Peyer's patch (tissue), 4 donors: Measurements from ENCODE around the gene PCBP2. TPM values are rescaled to one million over a fixed set of nuclear protein-coding genes. Genes with fewer than 3 reads are reported as not detected.
"Not testable (repeated sequence)": the region's sequence is repeated elsewhere in the genome, so short reads cannot be mapped to it uniquely, and the experiment has no call there.

Experiments
- DNase-seq, 3 donors: peaks; one replicate each; pipeline ENCODE4 v3.0.0-alpha.2; 2017 to 2019
- H3K27ac ChIP-seq, 4 donors: fragments of 200-600 bp; sonication (generic); one replicate each; pipeline ENCODE4 v1.5.1; 2016 to 2019
- H3K27me3 ChIP-seq, 2 donors: fragments of 200-600 bp; sonication (generic); one replicate each; pipeline ENCODE4 v1.5.1; 2019
- H3K36me3 ChIP-seq, 3 donors: fragments of 200-600 bp; sonication (generic); one replicate each; pipeline ENCODE4 v1.5.1; 2016 to 2019
- H3K4me1 ChIP-seq, 4 donors: fragments of 200-600 bp; sonication (generic); one replicate each; pipeline ENCODE4 v1.5.1; 2016 to 2019
- H3K4me3 ChIP-seq, 4 donors: fragments of 200-600 bp; sonication (generic); 1 replicate in 3 of 4; 2 replicates in 1 of 4; pipeline ENCODE4 v1.5.1; 2016 to 2019; ENCODE audit warnings: mild to moderate bottlenecking in 1 of 4
- H3K9me3 ChIP-seq, 4 donors: fragments of 200-600 bp; sonication (generic); one replicate each; pipeline ENCODE4 v1.5.1; 2016 to 2019; ENCODE audit warnings: mild to moderate bottlenecking in 1 of 4
- POLR2A ChIP-seq, 2 donors: fragments of 450-650 bp; IDR thresholded peaks; one replicate each; pipeline ENCODE4 v1.5.1; 2017; ENCODE audit warnings: antibody characterized with exemption in 2 of 2, mild to moderate bottlenecking in 2 of 2, moderate library complexity in 2 of 2
- total RNA-seq, 4 donors: library from RNA; depleted of rRNA; stranded (reverse); fragments of >200 nt; gene quantifications; one replicate each; pipeline ENCODE4 v1.1.0, GENCODE V29; 2016
- TF ChIP-seq, protein P1 (sequence below), 6 experiments: fragments of 450-650 bp in 4 of 6; fragments of 200-600 bp in 2 of 6; sonication (generic) in 1 of 6; IDR thresholded peaks; one replicate each; pipeline ENCODE4 v1.5.1; 2017 to 2019; ENCODE audit warnings: antibody characterized with exemption in 6 of 6, mild to moderate bottlenecking in 3 of 6, moderate library complexity in 1 of 6

PCBP2 gene
- total RNA-seq, 4 donors from 2014 or later, result 384 to 549 (median 500) TPM

DNA sequence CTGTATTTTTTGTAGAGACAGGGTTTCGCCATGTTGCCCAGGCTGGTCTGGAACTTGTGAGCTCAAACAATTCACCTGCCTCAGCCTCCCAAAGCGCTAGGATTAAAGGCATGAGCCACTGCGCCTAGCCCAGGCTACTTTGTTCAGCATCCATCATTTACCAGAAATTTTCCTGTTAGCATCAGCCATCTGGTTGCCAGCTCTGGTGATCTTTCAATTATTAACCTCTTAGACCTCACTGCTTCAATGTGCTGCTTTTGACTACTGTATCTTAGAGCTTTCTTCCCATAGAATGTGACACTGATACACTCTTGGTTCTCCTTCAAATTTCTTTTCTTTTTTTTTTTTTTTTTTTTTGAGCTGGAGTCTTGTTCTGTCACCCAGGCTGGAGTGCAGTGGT is 33.7 kb upstream of the PCBP2 start:
- Histone ChIP-seq H3K4me3 (no peak overlapping the region), H3K36me3 (no peaks in the 10 kb centered on the region), H3K27me3 (no peaks in the 10 kb centered on the region), H3K4me1 (peaks cover 0 to 13% (median 3%) of the 10 kb centered on the region in 4 donors), H3K9me3 (no peaks in the 10 kb centered on the region), H3K27ac (peak overlapping the region in 1 of 4 donors; percentile 8)
- no peak for DNase-seq
- TF ChIP-seq, protein P1, sequence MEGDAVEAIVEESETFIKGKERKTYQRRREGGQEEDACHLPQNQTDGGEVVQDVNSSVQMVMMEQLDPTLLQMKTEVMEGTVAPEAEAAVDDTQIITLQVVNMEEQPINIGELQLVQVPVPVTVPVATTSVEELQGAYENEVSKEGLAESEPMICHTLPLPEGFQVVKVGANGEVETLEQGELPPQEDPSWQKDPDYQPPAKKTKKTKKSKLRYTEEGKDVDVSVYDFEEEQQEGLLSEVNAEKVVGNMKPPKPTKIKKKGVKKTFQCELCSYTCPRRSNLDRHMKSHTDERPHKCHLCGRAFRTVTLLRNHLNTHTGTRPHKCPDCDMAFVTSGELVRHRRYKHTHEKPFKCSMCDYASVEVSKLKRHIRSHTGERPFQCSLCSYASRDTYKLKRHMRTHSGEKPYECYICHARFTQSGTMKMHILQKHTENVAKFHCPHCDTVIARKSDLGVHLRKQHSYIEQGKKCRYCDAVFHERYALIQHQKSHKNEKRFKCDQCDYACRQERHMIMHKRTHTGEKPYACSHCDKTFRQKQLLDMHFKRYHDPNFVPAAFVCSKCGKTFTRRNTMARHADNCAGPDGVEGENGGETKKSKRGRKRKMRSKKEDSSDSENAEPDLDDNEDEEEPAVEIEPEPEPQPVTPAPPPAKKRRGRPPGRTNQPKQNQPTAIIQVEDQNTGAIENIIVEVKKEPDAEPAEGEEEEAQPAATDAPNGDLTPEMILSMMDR (IDR thresholded peaks at IDR 0.05), result no peak
- TF ChIP-seq POLR2A (IDR thresholded peaks at IDR 0.05), result no peak

DNA sequence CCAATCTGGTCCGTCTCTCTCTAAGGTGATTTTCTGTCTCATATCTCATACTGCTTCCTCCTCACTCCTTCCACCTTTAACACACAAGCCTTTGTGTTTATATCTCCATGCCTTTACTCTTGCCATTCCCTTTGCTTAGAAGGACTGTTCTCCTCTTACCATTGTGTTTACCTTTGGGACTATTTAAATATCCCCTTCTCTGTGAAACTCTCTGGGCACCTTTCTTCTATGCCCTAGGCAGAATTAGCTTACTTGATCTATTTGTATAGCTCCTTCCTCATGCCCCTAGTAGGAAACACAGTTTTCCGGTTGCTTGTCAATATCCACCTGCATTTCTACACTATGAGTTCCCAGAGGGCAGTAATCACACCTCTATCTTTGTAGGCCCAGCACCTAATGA is 32.1 kb upstream of the PCBP2 start:
- Histone ChIP-seq H3K4me3 (no peak overlapping the region), H3K36me3 (no peaks in the 10 kb centered on the region), H3K27ac (no peak overlapping the region), H3K4me1 (peaks cover 0 to 13% (median 3%) of the 10 kb centered on the region in 4 donors), H3K27me3 (no peaks in the 10 kb centered on the region), H3K9me3 (no peaks in the 10 kb centered on the region)
- TF ChIP-seq, protein P1 (IDR thresholded peaks at IDR 0.05), result no peak
- no peak for TF ChIP-seq POLR2A (IDR thresholded peaks at IDR 0.05)
- no peak for DNase-seq

DNA sequence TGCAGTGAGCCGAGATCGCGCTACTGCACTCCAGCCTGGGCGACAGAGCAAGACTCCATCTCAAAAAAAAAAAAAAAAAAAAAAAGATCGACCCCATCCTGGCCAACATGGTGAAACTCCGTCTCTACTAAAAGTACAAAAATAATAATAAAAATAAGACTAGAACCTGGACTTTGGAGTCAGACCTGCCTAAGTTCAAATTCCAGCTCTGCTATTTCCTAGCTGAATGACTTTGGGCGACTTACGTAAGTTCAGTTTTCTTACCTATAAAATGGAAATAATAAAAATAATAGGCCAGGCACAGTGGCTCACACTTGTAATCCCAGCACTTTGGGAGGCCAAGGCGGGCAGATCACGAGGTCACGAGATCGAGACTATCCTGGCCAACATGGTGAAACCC is 29.7 kb upstream of the PCBP2 start:
- peaks cover 0 to 13% (median 3%) of the 10 kb centered on the region in 4 donors for H3K4me1 ChIP-seq
- H3K27ac ChIP-seq, H3K9me3 ChIP-seq, H3K27me3 ChIP-seq, H3K36me3 ChIP-seq, DNase-seq, H3K4me3 ChIP-seq: not testable (repeated sequence)

DNA sequence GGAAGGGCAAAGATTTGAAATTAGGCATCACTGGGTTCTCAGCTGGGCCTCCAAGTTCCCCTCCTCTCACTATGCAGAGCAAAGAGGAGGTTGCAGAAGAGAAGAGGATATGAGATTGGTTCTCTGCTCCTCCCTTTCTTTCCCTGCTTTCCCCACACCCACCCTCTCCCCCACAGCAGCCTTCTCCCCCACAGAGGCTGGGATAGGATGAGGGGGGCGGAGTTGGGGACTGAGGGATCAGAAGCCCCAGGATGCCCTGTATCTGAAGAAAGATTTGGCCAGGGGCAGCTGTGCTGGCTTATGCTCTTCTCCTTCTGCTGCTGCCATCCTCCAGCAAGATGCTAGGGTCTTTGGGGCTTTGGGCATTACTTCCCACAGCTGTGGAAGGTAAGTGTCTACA is 28.3 kb upstream of the PCBP2 start, which contains the start of gene AMHR2:
AMHR2 (plus strand) TSS at position 259 of the 400 bp plus-strand sequence; CDS start at position 339, 80 bp downstream.
- no peaks in the 10 kb centered on the region for H3K36me3 ChIP-seq
- H3K4me1 ChIP-seq, result peaks cover 0 to 7% (median 3%) of the 10 kb centered on the region in 4 donors
- H3K27me3 ChIP-seq, result no peaks in the 10 kb centered on the region
- no peaks in the 10 kb centered on the region for H3K9me3 ChIP-seq
- TF ChIP-seq, protein P1 (IDR thresholded peaks at IDR 0.05), result no peak
- TF ChIP-seq POLR2A (IDR thresholded peaks at IDR 0.05), result no peak
- H3K4me3 ChIP-seq, result no peak within 1 kb of the TSS
- no peak for DNase-seq
- H3K27ac ChIP-seq, result no peak within 1 kb of the TSS

DNA sequence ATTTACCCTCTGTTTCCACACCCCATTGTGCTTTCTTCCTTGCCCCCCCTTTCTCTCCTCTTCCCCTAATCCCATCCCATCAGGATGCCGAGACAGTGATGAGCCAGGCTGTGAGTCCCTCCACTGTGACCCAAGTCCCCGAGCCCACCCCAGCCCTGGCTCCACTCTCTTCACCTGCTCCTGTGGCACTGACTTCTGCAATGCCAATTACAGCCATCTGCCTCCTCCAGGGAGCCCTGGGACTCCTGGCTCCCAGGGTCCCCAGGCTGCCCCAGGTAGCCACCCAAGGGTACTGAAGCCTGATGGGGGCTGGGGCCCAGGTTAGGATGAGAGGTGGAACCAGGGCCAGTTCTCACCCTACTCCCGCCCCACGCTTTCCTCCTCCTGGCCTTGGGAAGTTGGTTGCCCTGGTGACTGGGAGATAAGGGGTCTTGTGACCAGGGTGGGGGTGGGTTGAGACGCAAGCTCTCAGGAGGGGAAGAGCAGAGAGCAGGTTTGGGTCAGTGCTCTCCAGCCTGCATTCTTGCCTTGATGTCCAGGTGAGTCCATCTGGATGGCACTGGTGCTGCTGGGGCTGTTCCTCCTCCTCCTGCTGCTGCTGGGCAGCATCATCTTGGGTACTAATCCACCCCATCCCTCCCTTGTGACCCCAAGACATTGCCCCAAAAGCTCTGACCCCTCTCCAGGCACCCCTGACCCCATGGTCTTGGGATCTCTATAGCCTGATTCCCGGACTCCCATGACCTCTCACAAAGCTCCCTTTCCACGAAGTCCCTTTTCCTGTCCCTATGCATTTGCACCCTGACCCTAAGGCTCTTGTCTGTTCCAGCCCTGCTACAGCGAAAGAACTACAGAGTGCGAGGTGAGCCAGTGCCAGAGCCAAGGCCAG is 27.0 kb upstream of the PCBP2 start:
- Histone ChIP-seq H3K4me1 (peaks cover 0 to 7% (median 3%) of the 10 kb centered on the region in 4 donors), H3K36me3 (no peaks in the 10 kb centered on the region), H3K27me3 (no peaks in the 10 kb centered on the region), H3K4me3 (no peak overlapping the region), H3K9me3 (no peaks in the 10 kb centered on the region), H3K27ac (no peak overlapping the region)
- no peak for DNase-seq
- TF ChIP-seq, protein P1 (IDR thresholded peaks at IDR 0.05), result no peak
- TF ChIP-seq POLR2A (IDR thresholded peaks at IDR 0.05), result no peak

DNA sequence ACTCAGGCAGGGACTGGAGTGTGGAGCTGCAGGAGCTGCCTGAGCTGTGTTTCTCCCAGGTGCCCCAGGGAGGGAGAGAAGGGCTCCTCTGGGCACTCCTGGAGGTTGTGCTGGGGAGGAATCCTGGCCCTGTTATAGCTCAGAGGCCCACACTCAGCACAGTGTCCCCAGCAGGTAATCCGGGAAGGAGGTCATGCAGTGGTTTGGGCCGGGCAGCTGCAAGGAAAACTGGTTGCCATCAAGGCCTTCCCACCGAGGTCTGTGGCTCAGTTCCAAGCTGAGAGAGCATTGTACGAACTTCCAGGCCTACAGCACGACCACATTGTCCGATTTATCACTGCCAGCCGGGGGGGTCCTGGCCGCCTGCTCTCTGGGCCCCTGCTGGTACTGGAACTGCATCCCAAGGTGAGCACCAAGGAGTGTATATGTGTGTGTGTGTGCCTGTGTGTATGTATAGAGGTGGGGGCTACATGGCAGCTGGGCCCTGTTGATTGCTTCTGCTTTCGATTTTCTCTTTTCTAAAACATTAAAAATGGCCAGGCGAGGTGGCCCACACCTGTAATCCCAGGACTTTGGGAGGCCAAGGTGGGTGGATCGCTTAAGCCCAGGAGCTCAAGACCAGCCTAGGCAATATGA is 26.3 kb upstream of the PCBP2 start:
- H3K27me3 ChIP-seq, result no peaks in the 10 kb centered on the region
- DNase-seq, result no peak
- no peak overlapping the region for H3K4me3 ChIP-seq
- H3K4me1 ChIP-seq, result peaks cover 0 to 7% (median 3%) of the 10 kb centered on the region in 4 donors
- H3K9me3 ChIP-seq, result no peaks in the 10 kb centered on the region
- TF ChIP-seq, protein P1 (IDR thresholded peaks at IDR 0.05), result no peak
- TF ChIP-seq POLR2A (IDR thresholded peaks at IDR 0.05), result no peak
- no peaks in the 10 kb centered on the region for H3K36me3 ChIP-seq
- H3K27ac ChIP-seq, result no peak overlapping the region
